ENCODE measurements around the gene SCNN1B.

The SCNN1B gene

GRCh38 chr16:23304620-23305019 is 2.5 kb downstream of the SCNN1B start:
- WGBS (ENCODE audit: insufficient coverage, insufficient read length) = no CpG with 5 or more reads among the region's 2 CpGs
- DNase-seq (ENCODE audit: low read depth, low spot score) = no peak
- Histone ChIP-seq H3K27me3 (ENCODE audit: control insufficient read depth, insufficient read depth, low read length) (peaks cover 12% of the 10 kb centered on the region), H3K9me3 (ENCODE audit: control insufficient read depth, insufficient read depth, low read length) (no peaks in the 10 kb centered on the region), H3K4me3 (ENCODE audit: low read length) (no peak overlapping the region), H3K4me1 (ENCODE audit: control insufficient read depth, insufficient read depth, low read length) (peaks cover 3% of the 10 kb centered on the region; the same call in 1 of the 2 replicates), H3K36me3 (ENCODE audit: control insufficient read depth, insufficient read depth, low read length) (no peaks in the 10 kb centered on the region), H3K27ac (ENCODE audit: low read length) (no peak overlapping the region)

- H3K27me3 ChIP-seq (ENCODE audit: control insufficient read depth, insufficient read depth, low read length) = peaks cover 12% of the 10 kb centered on the region
- 100% methylated on average over 2 of the region's 7 CpGs for WGBS (ENCODE audit: insufficient coverage, insufficient read length)
- no peaks in the 10 kb centered on the region for H3K9me3 ChIP-seq (ENCODE audit: control insufficient read depth, insufficient read depth, low read length)
- H3K4me1 ChIP-seq (ENCODE audit: control insufficient read depth, insufficient read depth, low read length) = peaks cover 3% of the 10 kb centered on the region; the same call in 1 of the 2 replicates
- H3K27ac ChIP-seq (ENCODE audit: low read length) = no peak overlapping the region
- DNase-seq (ENCODE audit: low read depth, low spot score) = no peak
- no peak overlapping the region for H3K4me3 ChIP-seq (ENCODE audit: low read length)
- no peaks in the 10 kb centered on the region for H3K36me3 ChIP-seq (ENCODE audit: control insufficient read depth, insufficient read depth, low read length)
Measured at GRCh38 chr16:23306199-23307100, 4.3 kb downstream of the SCNN1B start.

- H3K4me1 ChIP-seq (ENCODE audit: control insufficient read depth, insufficient read depth, low read length) = no peaks in the 10 kb centered on the region
- no peak for DNase-seq (ENCODE audit: low read depth, low spot score)
- H3K4me3 ChIP-seq (ENCODE audit: low read length) = no peak overlapping the region
Measured at GRCh38 chr16:23310217-23310616, 8.1 kb downstream of the SCNN1B start.

GRCh38 chr16:23310744-23311143 is 8.6 kb downstream of the SCNN1B start:
- no peaks in the 10 kb centered on the region for H3K4me1 ChIP-seq (ENCODE audit: control insufficient read depth, insufficient read depth, low read length)
- WGBS (ENCODE audit: insufficient coverage, insufficient read length) = no CpG with 5 or more reads among the region's 5 CpGs
- DNase-seq (ENCODE audit: low read depth, low spot score) = no peak
- no peaks in the 10 kb centered on the region for H3K9me3 ChIP-seq (ENCODE audit: control insufficient read depth, insufficient read depth, low read length)
- H3K27ac ChIP-seq (ENCODE audit: low read length) = no peak overlapping the region
- no peaks in the 10 kb centered on the region for H3K36me3 ChIP-seq (ENCODE audit: control insufficient read depth, insufficient read depth, low read length)
- H3K27me3 ChIP-seq (ENCODE audit: control insufficient read depth, insufficient read depth, low read length) = no peaks in the 10 kb centered on the region
- no peak overlapping the region for H3K4me3 ChIP-seq (ENCODE audit: low read length)

More at GRCh38 chr16:23310217-23310616, 8.1 kb downstream of the SCNN1B start:
- Histone ChIP-seq H3K27ac (ENCODE audit: low read length) (no peak overlapping the region), H3K9me3 (ENCODE audit: control insufficient read depth, insufficient read depth, low read length) (no peaks in the 10 kb centered on the region), H3K27me3 (ENCODE audit: control insufficient read depth, insufficient read depth, low read length) (no peaks in the 10 kb centered on the region), H3K36me3 (ENCODE audit: control insufficient read depth, insufficient read depth, low read length) (no peaks in the 10 kb centered on the region)

- WGBS (ENCODE audit: insufficient coverage, insufficient read length) = no CpG with 5 or more reads among the region's 2 CpGs
Measured at GRCh38 chr16:23316232-23316631, 14.1 kb downstream of the SCNN1B start.

GRCh38 chr16:23316634-23317265 is 14.6 kb downstream of the SCNN1B start:
- no peaks in the 10 kb centered on the region for H3K27me3 ChIP-seq (ENCODE audit: control insufficient read depth, insufficient read depth, low read length)
- no CpG with 5 or more reads among the region's 2 CpGs for WGBS (ENCODE audit: insufficient coverage, insufficient read length)
- H3K36me3 ChIP-seq (ENCODE audit: control insufficient read depth, insufficient read depth, low read length) = no peaks in the 10 kb centered on the region
- H3K4me3 ChIP-seq (ENCODE audit: low read length) = no peak overlapping the region
- no peak overlapping the region for H3K27ac ChIP-seq (ENCODE audit: low read length)
- no peak for DNase-seq (ENCODE audit: low read depth, low spot score)
- no peaks in the 10 kb centered on the region for H3K9me3 ChIP-seq (ENCODE audit: control insufficient read depth, insufficient read depth, low read length)
- no peaks in the 10 kb centered on the region for H3K4me1 ChIP-seq (ENCODE audit: control insufficient read depth, insufficient read depth, low read length)

More at GRCh38 chr16:23316232-23316631, 14.1 kb downstream of the SCNN1B start:
- Histone ChIP-seq H3K4me1 (ENCODE audit: control insufficient read depth, insufficient read depth, low read length) (no peaks in the 10 kb centered on the region), H3K9me3 (ENCODE audit: control insufficient read depth, insufficient read depth, low read length) (no peaks in the 10 kb centered on the region), H3K27ac (ENCODE audit: low read length) (no peak overlapping the region), H3K36me3 (ENCODE audit: control insufficient read depth, insufficient read depth, low read length) (no peaks in the 10 kb centered on the region), H3K27me3 (ENCODE audit: control insufficient read depth, insufficient read depth, low read length) (no peaks in the 10 kb centered on the region), H3K4me3 (ENCODE audit: low read length) (no peak overlapping the region)
- DNase-seq (ENCODE audit: low read depth, low spot score) = no peak

- H3K27me3 ChIP-seq (ENCODE audit: control insufficient read depth, insufficient read depth, low read length) = no peaks in the 10 kb centered on the region
- H3K4me1 ChIP-seq (ENCODE audit: control insufficient read depth, insufficient read depth, low read length) = no peaks in the 10 kb centered on the region
- H3K4me3 ChIP-seq (ENCODE audit: low read length) = no peak overlapping the region
- no peak overlapping the region for H3K27ac ChIP-seq (ENCODE audit: low read length)
- no peak for DNase-seq (ENCODE audit: low read depth, low spot score)
- H3K36me3 ChIP-seq (ENCODE audit: control insufficient read depth, insufficient read depth, low read length) = no peaks in the 10 kb centered on the region
- WGBS (ENCODE audit: insufficient coverage, insufficient read length) = no CpG with 5 or more reads among the region's 8 CpGs
- no peaks in the 10 kb centered on the region for H3K9me3 ChIP-seq (ENCODE audit: control insufficient read depth, insufficient read depth, low read length)
Measured at GRCh38 chr16:23317266-23317661, 15.2 kb downstream of the SCNN1B start.

GRCh38 chr16:23317751-23318150 is 15.6 kb downstream of the SCNN1B start:
- H3K9me3 ChIP-seq (ENCODE audit: control insufficient read depth, insufficient read depth, low read length) = no peaks in the 10 kb centered on the region
- DNase-seq (ENCODE audit: low read depth, low spot score) = no peak
- no peaks in the 10 kb centered on the region for H3K4me1 ChIP-seq (ENCODE audit: control insufficient read depth, insufficient read depth, low read length)
- no CpG with 5 or more reads among the region's 2 CpGs for WGBS (ENCODE audit: insufficient coverage, insufficient read length)
- H3K27ac ChIP-seq (ENCODE audit: low read length) = no peak overlapping the region
- no peaks in the 10 kb centered on the region for H3K36me3 ChIP-seq (ENCODE audit: control insufficient read depth, insufficient read depth, low read length)
- H3K4me3 ChIP-seq (ENCODE audit: low read length) = no peak overlapping the region
- no peaks in the 10 kb centered on the region for H3K27me3 ChIP-seq (ENCODE audit: control insufficient read depth, insufficient read depth, low read length)

GRCh38 chr16:23318639-23319038 is 16.5 kb downstream of the SCNN1B start:
- WGBS (ENCODE audit: insufficient coverage, insufficient read length) = no CpG with 5 or more reads among the region's 2 CpGs
- Histone ChIP-seq H3K4me3 (ENCODE audit: low read length) (no peak overlapping the region), H3K27ac (ENCODE audit: low read length) (no peak overlapping the region), H3K9me3 (ENCODE audit: control insufficient read depth, insufficient read depth, low read length) (no peaks in the 10 kb centered on the region), H3K27me3 (ENCODE audit: control insufficient read depth, insufficient read depth, low read length) (no peaks in the 10 kb centered on the region), H3K4me1 (ENCODE audit: control insufficient read depth, insufficient read depth, low read length) (no peaks in the 10 kb centered on the region), H3K36me3 (ENCODE audit: control insufficient read depth, insufficient read depth, low read length) (no peaks in the 10 kb centered on the region; the same call in 1 of the 2 replicates)
- DNase-seq (ENCODE audit: low read depth, low spot score) = no peak

GRCh38 chr16:23319861-23320615 is 17.9 kb downstream of the SCNN1B start:
- Histone ChIP-seq H3K27ac (ENCODE audit: low read length) (no peak overlapping the region), H3K36me3 (ENCODE audit: control insufficient read depth, insufficient read depth, low read length) (no peaks in the 10 kb centered on the region; the same call in 1 of the 2 replicates), H3K4me1 (ENCODE audit: control insufficient read depth, insufficient read depth, low read length) (no peaks in the 10 kb centered on the region), H3K9me3 (ENCODE audit: control insufficient read depth, insufficient read depth, low read length) (no peaks in the 10 kb centered on the region), H3K4me3 (ENCODE audit: low read length) (no peak overlapping the region), H3K27me3 (ENCODE audit: control insufficient read depth, insufficient read depth, low read length) (no peaks in the 10 kb centered on the region)
- WGBS (ENCODE audit: insufficient coverage, insufficient read length) = no CpG with 5 or more reads among the region's 15 CpGs
- no peak for DNase-seq (ENCODE audit: low read depth, low spot score)
